Spleen (tissue), 3 donors: Measurements from ENCODE around the gene LYPLA2.

Experiments used
- POLR2A ChIP-seq, 3 donors: fragments of 450-650 bp; IDR thresholded peaks; one replicate each; pipeline ENCODE4 v1.5.1; 2017; ENCODE audit warnings: antibody characterized with exemption in 3 of 3, mild to moderate bottlenecking in 1 of 3
- POLR2AphosphoS5 ChIP-seq, 3 donors: sonication (generic); formaldehyde crosslinking; IDR thresholded peaks; one replicate each; pipeline ENCODE4 v1.5.1; 2017; ENCODE audit warnings: antibody characterized with exemption in 3 of 3

DNA sequence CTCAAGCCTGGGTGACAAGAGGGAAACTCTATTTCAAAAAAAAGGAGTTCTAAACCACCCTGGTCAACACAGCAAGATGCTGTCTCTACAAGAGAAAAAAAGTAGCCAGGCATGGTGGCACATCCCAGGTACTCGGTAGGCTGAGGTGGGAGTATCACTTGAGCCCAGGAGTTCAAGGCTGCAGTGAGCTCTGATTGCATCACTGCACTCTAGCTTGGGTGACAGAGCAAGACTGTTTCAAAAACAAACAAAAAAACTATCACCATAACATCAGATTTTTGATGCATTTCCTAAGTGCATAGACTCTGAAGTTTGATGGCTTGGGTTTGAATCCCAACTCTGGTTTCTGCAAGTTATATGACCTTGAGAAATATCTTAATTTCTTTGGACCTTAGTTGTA lies 38.0 kb upstream of the LYPLA2 start:
- TF ChIP-seq POLR2A (IDR thresholded peaks at IDR 0.05) (no peak), POLR2AphosphoS5 (IDR thresholded peaks at IDR 0.05) (no peak)
